OCI-LY7 (cell line): Measurements from ENCODE around the gene C18orf54.

Source experiments
- CTCF ChIP-seq: fragments of 200-600 bp; sonication (generic); conservative IDR thresholded peaks from 2 replicates; pipeline ENCODE4 v1.5.1; 2014; ENCODE audit warnings: mild to moderate bottlenecking, antibody characterized with exemption, low read length, moderate library complexity, mixed read lengths
- EZH2phosphoT487 ChIP-seq: fragments of 200-600 bp; sonication (generic); IDR thresholded peaks from 2 replicates; pipeline ENCODE4 v1.6.1; 2018; ENCODE audit warnings: low read depth, borderline replicate concordance, mild to moderate bottlenecking, mixed run types, antibody characterized with exemption, low read length, moderate library complexity, mixed read lengths

DNA sequence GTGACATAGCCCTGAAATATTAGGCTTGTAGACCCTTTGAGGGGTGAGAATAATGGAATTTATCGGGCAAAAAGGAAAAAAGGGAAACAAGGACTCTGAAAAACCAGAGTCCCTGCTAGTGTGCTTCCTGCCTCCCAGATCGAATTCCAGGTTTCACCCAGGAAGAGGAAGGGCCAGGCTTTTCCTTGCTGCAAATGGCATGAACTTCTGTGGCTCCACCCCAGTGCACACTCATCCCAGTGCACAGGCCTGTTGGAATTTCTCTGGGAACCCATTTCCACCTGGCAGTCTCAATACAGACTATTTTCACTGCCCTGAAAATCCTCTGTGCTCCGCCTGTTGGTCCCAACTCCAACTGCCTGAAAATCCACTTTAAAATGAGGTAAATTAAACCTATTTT lies 29.9 kb downstream of the C18orf54 start:
- TF ChIP-seq CTCF (no peak), EZH2phosphoT487 (no peak)
